CD14-positive monocyte (primary cell): ENCODE results near the gene BCL2L11. TPM values are rescaled to one million over a fixed set of nuclear protein-coding genes. Genes with fewer than 3 reads are reported as not detected.

Experiments used
- DNase-seq, 3 donors: peaks; one replicate each; pipeline ENCODE4 v3.0.0-alpha.2; 2011 to 2022
- H2AFZ ChIP-seq: 2 replicates; pipeline ENCODE4 v1.6.0; 2012; ENCODE audit warnings: mild to moderate bottlenecking, low read depth, low read length, inconsistent platforms; ENCODE audit not compliant: insufficient read depth, poor library complexity, severe bottlenecking
- H3K27ac ChIP-seq, 2 donors: 1 replicate in 1 of 2; 2 replicates in 1 of 2; pipeline ENCODE4 v1.5.1; 2012 to 2013; ENCODE audit warnings: low read length in 2 of 2, control low read depth in 1 of 2, inconsistent platforms in 1 of 2, low read depth in 1 of 2, mild to moderate bottlenecking in 1 of 2
- H3K27me3 ChIP-seq, 2 donors: one replicate each; pipeline versions ENCODE4 v1.6.0 to v1.6.1; 2011 to 2013; ENCODE audit warnings: low read length in 2 of 2; ENCODE audit not compliant: control insufficient read depth in 2 of 2, insufficient read depth in 2 of 2
- H3K36me3 ChIP-seq, 2 donors: replicated peaks in 1 of 2; 1 replicate in 1 of 2; 2 replicates in 1 of 2; pipeline versions ENCODE4 v1.5.1 to v1.6.1; 2012 to 2013; ENCODE audit warnings: low read length in 2 of 2, control low read depth in 1 of 2, inconsistent platforms in 1 of 2, mild to moderate bottlenecking in 1 of 2; ENCODE audit not compliant: insufficient read depth in 2 of 2, control insufficient read depth in 1 of 2
- H3K4me1 ChIP-seq, 2 donors: 1 replicate in 1 of 2; 2 replicates in 1 of 2; pipeline versions ENCODE4 v1.5.1 to v1.6.1; 2012 to 2013; ENCODE audit warnings: low read length in 2 of 2, control low read depth in 1 of 2, inconsistent platforms in 1 of 2, mild to moderate bottlenecking in 1 of 2, moderate library complexity in 1 of 2; ENCODE audit not compliant: insufficient read depth in 2 of 2, control insufficient read depth in 1 of 2
- H3K4me2 ChIP-seq: replicated peaks from 2 replicates; pipeline ENCODE3; 2012; ENCODE audit warnings: low read length, moderate library complexity, mild to moderate bottlenecking; ENCODE audit not compliant: poor library complexity, severe bottlenecking; ENCODE audit errors: extremely low read depth
- H3K4me3 ChIP-seq, 3 experiments: fragments of 200-600 bp in 1 of 3; sonication (generic) in 1 of 3; replicated peaks in 1 of 3; 1 replicate in 2 of 3; 2 replicates in 1 of 3; pipeline ENCODE4 v1.5.1; 2011 to 2013; ENCODE audit warnings: low read length in 3 of 3, mild to moderate bottlenecking in 3 of 3, control low read depth in 2 of 3, low read depth in 2 of 3, inconsistent platforms in 1 of 3, moderate library complexity in 1 of 3
- H3K79me2 ChIP-seq: 2 replicates; pipeline ENCODE4 v1.6.0; 2012; ENCODE audit warnings: mild to moderate bottlenecking, control low read depth, inconsistent platforms, low read length, moderate library complexity; ENCODE audit not compliant: insufficient read depth
- H3K9ac ChIP-seq: 2 replicates; pipeline ENCODE4 v1.6.0; 2017; ENCODE audit warnings: low read length, mild to moderate bottlenecking; ENCODE audit not compliant: insufficient read depth, poor library complexity, severe bottlenecking
- H3K9me3 ChIP-seq, 2 donors: replicated peaks in 1 of 2; 1 replicate in 1 of 2; 2 replicates in 1 of 2; pipeline versions ENCODE4 v1.5.1 to v1.6.1; 2012 to 2013; ENCODE audit warnings: low read length in 2 of 2, control low read depth in 1 of 2; ENCODE audit not compliant: control insufficient read depth in 1 of 2, insufficient read depth in 1 of 2
- H4K20me1 ChIP-seq: 2 replicates; pipeline ENCODE4 v1.6.0; 2012; ENCODE audit warnings: mild to moderate bottlenecking, low read length, control low read depth, moderate library complexity; ENCODE audit not compliant: insufficient read depth
- H3K27ac Mint-ChIP-seq, 7 donors: one replicate each; pipeline ENCODE4 v1.8.0; 2020; ENCODE audit warnings: mild to moderate bottlenecking in 7 of 7, mixed read lengths in 7 of 7, moderate library complexity in 6 of 7, inconsistent platforms in 2 of 7
- H3K27me3 Mint-ChIP-seq, 3 donors: one replicate each; pipeline ENCODE4 v1.8.0; 2021 to 2022; ENCODE audit warnings: low read depth in 3 of 3, mild to moderate bottlenecking in 3 of 3, mixed read lengths in 3 of 3, moderate library complexity in 3 of 3, inconsistent platforms in 1 of 3
- H3K36me3 Mint-ChIP-seq, 2 donors: one replicate each; pipeline ENCODE4 v1.8.0; 2020; ENCODE audit warnings: mixed read lengths in 2 of 2, inconsistent platforms in 1 of 2, mild to moderate bottlenecking in 1 of 2
- H3K4me1 Mint-ChIP-seq: one replicate; pipeline ENCODE4 v1.8.0; 2020; ENCODE audit warnings: mild to moderate bottlenecking, mixed read lengths
- H3K4me3 Mint-ChIP-seq, 2 donors: one replicate each; pipeline ENCODE4 v1.8.0; 2020; ENCODE audit warnings: mild to moderate bottlenecking in 2 of 2, mixed read lengths in 2 of 2, moderate library complexity in 1 of 2
- H3K9me3 Mint-ChIP-seq, 7 donors: one replicate each; pipeline ENCODE4 v1.8.0; 2020 to 2022; ENCODE audit warnings: mixed read lengths in 7 of 7, mild to moderate bottlenecking in 6 of 7, moderate library complexity in 6 of 7, inconsistent platforms in 2 of 7
- CTCF ChIP-seq: fragments of 200-600 bp; IDR thresholded peaks from one replicate; pipeline ENCODE4 v1.8.0; 2022; ENCODE audit warnings: antibody characterized with exemption, mild to moderate bottlenecking
- WGBS: methylation state at CpG from one replicate; pipeline ENCODE4 v1.1.5; 2013; ENCODE audit warnings: missing lambda C conversion rate; ENCODE audit not compliant: insufficient coverage; 5-methylcytosine and 5-hydroxymethylcytosine counted together
- intact Hi-C, 2 donors: fragments of 100-400 bp; cut with micrococcal nuclease; formaldehyde crosslinking; loops; one replicate each; pipeline versions ENCODE4 v1.15.0 to v1.15.1; 2023
- polyA plus RNA-seq, 3 donors: library from polyadenylated mRNA; depleted of rRNA in 1 of 3; unstranded in 2 of 3; stranded (reverse) in 1 of 3; fragments of 300-500 nt in 2 of 3; fragments of >200 nt in 1 of 3; fragmentation: Illumina TruSeq in 2 of 3; gene quantifications; 1 replicate in 2 of 3; 2 replicates in 1 of 3; pipeline ENCODE4 v1.2.3, GENCODE V29; 2012 to 2021

The BCL2L11 gene
- polyA plus RNA-seq, 3 donors: 8.8 to 27.6 (median 20.4) TPM

- H3K79me2 ChIP-seq: peaks cover 21% of the 10 kb centered on the region
Observed at GRCh38 chr2:111143107-111143842, 22.6 kb downstream of the BCL2L11 start.

GRCh38 chr2:111143843-111144198 is 23.1 kb downstream of the BCL2L11 start:
- Histone ChIP-seq H3K79me2 (peaks cover 23% of the 10 kb centered on the region), H4K20me1 (peaks cover 94% of the 10 kb centered on the region), H3K9ac (no peak overlapping the region), H3K4me1 (peaks cover 0 to 10% of the 10 kb centered on the region in 2 donors), H2AFZ (no peak overlapping the region), H3K36me3 (peaks cover 28 to 83% of the 10 kb centered on the region in 2 donors), H3K27ac (no peak overlapping the region), H3K4me3 (no peak overlapping the region), H3K27me3 (no peaks in the 10 kb centered on the region), H3K9me3 (no peaks in the 10 kb centered on the region), H3K4me2 (no peak overlapping the region)
- H3K9me3 Mint-ChIP-seq: peaks cover 0 to 6% (median 0%) of the 10 kb centered on the region in 7 donors
- no peak overlapping the region for H3K4me3 Mint-ChIP-seq
- peaks cover 68 to 77% of the 10 kb centered on the region in 2 donors for H3K36me3 Mint-ChIP-seq
- no peak for TF ChIP-seq CTCF
- peak overlapping the region in 1 of 7 donors; percentile 12 for H3K27ac Mint-ChIP-seq
- no peak for DNase-seq
- no CpG with 5 or more reads among the region's 1 CpG for WGBS
- intact Hi-C loops: no loop called here
- peaks cover 0 to 4% (median 0%) of the 10 kb centered on the region in 3 donors for H3K27me3 Mint-ChIP-seq
- H3K4me1 Mint-ChIP-seq: peaks cover 13% of the 10 kb centered on the region

More at GRCh38 chr2:111143107-111143842, 22.6 kb downstream of the BCL2L11 start:
- H4K20me1 ChIP-seq: peaks cover 94% of the 10 kb centered on the region
- H3K4me1 ChIP-seq: peaks cover 0 to 4% of the 10 kb centered on the region in 2 donors
- DNase-seq: no peak
- TF ChIP-seq CTCF: no peak
- Mint-ChIP-seq H3K36me3 (peaks cover 74 to 83% of the 10 kb centered on the region in 2 donors), H3K4me3 (no peak overlapping the region), H3K9me3 (peaks cover 0 to 6% (median 0%) of the 10 kb centered on the region in 7 donors), H3K4me1 (peaks cover 8% of the 10 kb centered on the region), H3K27me3 (peaks cover 0 to 4% (median 0%) of the 10 kb centered on the region in 3 donors), H3K27ac (peak overlapping the region in 1 of 7 donors; percentile 12)
- no peak overlapping the region for H3K4me3 ChIP-seq
- H3K27ac ChIP-seq: no peak overlapping the region
- no peaks in the 10 kb centered on the region for H3K27me3 ChIP-seq
- WGBS: 100% methylated on average over 8 of the region's 10 CpGs
- intact Hi-C loops: no loop called here
- H3K4me2 ChIP-seq: no peak overlapping the region
- no peak overlapping the region for H3K9ac ChIP-seq
- H3K36me3 ChIP-seq: peaks cover 32 to 89% of the 10 kb centered on the region in 2 donors
- no peak overlapping the region for H2AFZ ChIP-seq
- no peaks in the 10 kb centered on the region for H3K9me3 ChIP-seq
